GM19328 (cell line): ENCODE measurements around the gene UQCRH.
"Not testable (repeated sequence)": the region's sequence is repeated elsewhere in the genome, so short reads cannot be mapped to it uniquely, and the experiment has no call there.

Experiments used
- ATAC-seq: cut with Tn5 transposase; IDR thresholded peaks from one replicate; pipeline ENCODE4 v1.9.1; 2021; ENCODE audit warnings: mild to moderate bottlenecking, moderate library complexity; ENCODE audit not compliant: unreplicated experiment

UQCRH gene

GRCh38 chr1:46298387-46298786, 5.1 kb upstream of the UQCRH start:
- ATAC-seq: no peak

GRCh38 chr1:46300673-46301405, 2.7 kb upstream of the UQCRH start:
- no peak for ATAC-seq

- ATAC-seq: no peak
These were observed 2.1 kb upstream of the UQCRH start for GRCh38 chr1:46301406-46301807.

- no peak for ATAC-seq
These were observed 1.5 kb upstream of the UQCRH start for GRCh38 chr1:46301808-46302640.

- peak; percentile 2 for ATAC-seq
These were observed 859 bp upstream of the UQCRH start for GRCh38 chr1:46302641-46303037.

GRCh38 chr1:46303872-46304326, 401 bp downstream of the UQCRH start:
- ATAC-seq: no peak

- ATAC-seq: no peak
These were observed 2.6 kb downstream of the UQCRH start for GRCh38 chr1:46306159-46306530.

GRCh38 chr1:46309401-46310159, 6.1 kb downstream of the UQCRH start:
- no peak for ATAC-seq

GRCh38 chr1:46310321-46310720, 6.8 kb downstream of the UQCRH start:
- no peak for ATAC-seq

- ATAC-seq: no peak
These were observed 12.3 kb downstream of the UQCRH start for GRCh38 chr1:46315669-46316403.

- ATAC-seq: no peak
These were observed 13.8 kb downstream of the UQCRH start for GRCh38 chr1:46317323-46317722.

- ATAC-seq: not testable (repeated sequence)
These were observed 15.8 kb downstream of the UQCRH start for GRCh38 chr1:46319301-46319700.

GRCh38 chr1:46319960-46320914, 16.7 kb downstream of the UQCRH start:
- ATAC-seq: not testable (repeated sequence)

GRCh38 chr1:46322191-46322590, 18.7 kb downstream of the UQCRH start:
- ATAC-seq: not testable (repeated sequence)

GRCh38 chr1:46325285-46326076, 22.0 kb downstream of the UQCRH start:
- ATAC-seq: not testable (repeated sequence)

GRCh38 chr1:46328182-46328581, 24.7 kb downstream of the UQCRH start:
- not testable (repeated sequence) for ATAC-seq

- not testable (repeated sequence) for ATAC-seq
These were observed 26.3 kb downstream of the UQCRH start for GRCh38 chr1:46329807-46330206.

GRCh38 chr1:46330381-46330780, 26.9 kb downstream of the UQCRH start:
- not testable (repeated sequence) for ATAC-seq
